ENCODE results near the gene RPTOR.

Gene RPTOR

GRCh38 chr17:80886641-80887573 lies 342.3 kb downstream of the RPTOR start:
- DNase-seq (ENCODE audit: low read depth in 2 of 2, low spot score in 1 of 2) = no peak

DNA sequence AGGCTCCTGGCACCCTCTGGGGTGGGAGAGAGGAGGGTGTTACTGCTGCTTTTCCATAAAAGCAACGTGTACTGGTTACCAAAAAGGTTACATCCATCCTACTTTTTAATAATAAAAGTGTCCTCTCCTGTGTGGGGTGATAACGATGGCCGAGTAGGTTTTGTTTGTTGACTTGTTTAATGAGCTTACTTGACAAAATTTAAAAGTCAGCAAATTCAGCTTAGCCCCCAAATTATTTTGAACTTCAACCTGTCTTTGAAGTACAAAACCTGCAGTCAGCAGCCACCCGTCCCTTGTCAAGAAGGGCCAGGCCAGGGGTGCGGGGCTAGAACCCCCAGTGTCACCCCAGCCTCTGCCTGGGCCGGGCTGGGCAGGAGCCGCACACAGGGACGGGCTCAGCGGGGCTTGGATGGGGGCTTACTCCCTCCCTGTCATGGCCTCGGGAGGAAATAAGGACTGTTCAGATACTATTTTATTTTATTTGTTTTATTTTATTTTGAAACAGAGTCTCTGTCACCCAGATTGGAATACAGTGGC lies 343.1 kb downstream of the RPTOR start:
- no peak for DNase-seq (ENCODE audit: low read depth in 2 of 2, low spot score in 1 of 2)

- no peak for DNase-seq (ENCODE audit: low read depth in 2 of 2, low spot score in 1 of 2)
Observed at GRCh38 chr17:80888276-80889160, 343.9 kb downstream of the RPTOR start.

DNA sequence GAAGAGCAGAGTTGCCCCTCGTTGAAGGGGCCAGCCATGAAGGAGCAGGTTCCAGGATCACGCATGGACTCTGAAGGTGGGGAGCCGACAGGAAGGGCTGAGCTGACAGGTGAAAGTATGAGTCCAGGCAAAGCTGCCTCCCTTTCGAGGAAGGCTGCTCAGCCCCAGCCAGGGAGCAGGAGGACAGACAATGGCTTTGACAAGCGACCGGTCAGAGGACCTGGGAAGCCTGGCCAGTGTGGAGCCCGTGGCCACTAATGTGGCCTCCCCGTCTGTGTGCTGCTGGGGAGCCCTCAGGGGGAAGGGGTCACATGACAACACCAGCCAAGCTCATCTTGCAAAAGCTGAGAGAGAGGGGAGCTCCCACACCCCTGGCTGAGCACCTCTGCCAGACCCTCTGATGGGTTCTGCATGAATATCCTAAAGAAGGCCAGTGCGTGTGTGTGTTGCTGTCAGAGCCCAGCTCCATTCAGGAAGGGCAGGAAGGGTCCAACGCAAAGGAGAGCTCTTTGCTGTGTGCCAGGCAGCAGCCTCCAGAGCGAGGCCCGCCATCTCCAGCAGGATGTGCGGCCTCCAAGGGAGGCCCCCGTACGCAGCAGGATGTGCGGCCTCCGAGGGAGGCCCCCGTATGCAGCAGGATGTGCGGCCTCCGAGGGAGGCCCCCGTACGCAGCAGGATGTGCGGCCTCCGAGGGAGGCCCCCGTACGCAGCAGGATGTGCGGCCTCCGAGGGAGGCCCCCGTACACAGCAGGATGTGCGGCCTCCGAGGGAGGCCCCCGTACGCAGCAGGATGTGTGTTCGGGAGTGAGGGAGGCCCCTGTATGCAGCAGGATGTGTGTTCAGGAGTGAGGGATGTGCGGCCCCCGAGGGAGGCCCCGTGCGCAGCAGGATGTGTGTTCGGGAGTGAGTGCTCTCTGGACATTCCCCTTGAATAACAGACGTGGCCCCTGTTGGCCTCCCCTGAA lies 344.9 kb downstream of the RPTOR start:
- no peak for DNase-seq (ENCODE audit: low read depth in 2 of 2, low spot score in 1 of 2)

DNA sequence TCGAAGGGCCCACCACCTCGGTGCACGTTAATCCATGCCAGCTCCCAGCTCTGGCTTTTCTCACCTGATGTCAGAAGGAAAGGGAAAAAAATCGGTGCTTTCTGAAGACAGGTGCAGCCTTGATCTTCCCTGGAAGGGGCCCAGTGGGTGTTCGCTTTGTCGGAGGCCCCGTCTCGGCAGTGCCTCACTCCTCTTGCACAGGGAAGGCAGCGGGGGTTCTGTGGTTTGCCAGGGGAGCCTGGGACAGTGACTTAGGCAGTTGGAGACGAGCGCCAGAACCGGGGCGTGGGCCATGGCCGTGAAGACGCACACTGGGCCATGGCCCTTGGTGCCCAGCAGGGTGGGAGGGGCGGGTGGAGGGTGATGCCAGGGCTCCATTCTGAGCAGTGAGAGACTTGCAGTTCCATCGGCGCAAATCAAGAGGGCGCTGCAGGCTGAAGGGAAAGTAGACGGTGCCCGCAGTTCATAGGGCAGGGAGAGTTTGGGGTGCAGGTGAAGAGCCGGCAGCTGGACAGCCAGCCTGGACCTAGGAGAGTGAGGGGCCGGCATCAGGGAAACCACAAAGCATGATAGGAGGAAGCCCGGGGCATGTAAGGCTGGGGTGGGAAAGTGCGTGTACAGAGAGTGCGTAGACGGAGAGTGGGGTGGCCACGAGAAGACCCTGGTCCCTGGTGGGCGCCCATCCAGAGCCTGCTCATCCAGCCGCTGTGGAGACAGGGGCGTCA lies 345.7 kb downstream of the RPTOR start:
- no peak for DNase-seq (ENCODE audit: low read depth in 2 of 2, low spot score in 1 of 2)

GRCh38 chr17:80890921-80891396 lies 346.3 kb downstream of the RPTOR start:
- DNase-seq (ENCODE audit: low read depth in 2 of 2, low spot score in 1 of 2) = no peak

DNA sequence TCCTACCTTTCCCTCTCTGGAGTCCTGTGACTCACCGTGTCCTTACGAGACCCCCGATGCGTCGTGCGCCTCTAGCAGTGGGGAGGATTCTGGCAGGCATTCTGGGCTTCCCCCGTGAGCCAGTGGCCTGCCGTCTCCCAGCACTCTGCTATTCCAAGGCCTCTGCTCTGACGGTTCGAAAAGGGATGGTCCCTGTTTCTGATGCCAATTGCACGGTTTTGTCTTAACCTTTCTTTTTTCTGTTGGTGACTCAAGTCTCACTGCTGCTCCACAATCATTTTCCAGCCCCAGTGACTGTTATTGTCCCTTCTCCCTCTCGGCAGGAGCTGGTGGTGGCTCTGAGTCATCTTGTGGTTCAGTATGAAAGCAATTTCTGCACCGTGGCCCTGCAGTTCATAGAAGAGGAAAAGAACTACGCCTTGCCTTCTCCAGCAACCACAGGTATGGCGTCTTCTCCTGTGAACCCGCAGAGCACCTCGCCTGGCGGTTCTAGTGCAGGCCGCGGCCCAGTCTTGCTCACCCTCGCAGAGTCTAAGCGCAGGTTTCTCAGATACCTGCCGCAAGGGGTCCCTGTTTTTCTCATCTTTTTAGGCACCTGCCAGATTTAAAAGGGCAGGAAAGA lies 346.9 kb downstream of the RPTOR start:
- DNase-seq (ENCODE audit: low read depth in 2 of 2, low spot score in 1 of 2) = peak; percentile 28 to 57

- DNase-seq (ENCODE audit: low read depth in 2 of 2, low spot score in 1 of 2) = peak; percentile 40 to 73
Observed at GRCh38 chr17:80892019-80892855, 347.6 kb downstream of the RPTOR start.

GRCh38 chr17:80892900-80893603 lies 348.4 kb downstream of the RPTOR start:
- peak in 1 of 2 donors; percentile 15 for DNase-seq (ENCODE audit: low read depth in 2 of 2, low spot score in 1 of 2)

DNA sequence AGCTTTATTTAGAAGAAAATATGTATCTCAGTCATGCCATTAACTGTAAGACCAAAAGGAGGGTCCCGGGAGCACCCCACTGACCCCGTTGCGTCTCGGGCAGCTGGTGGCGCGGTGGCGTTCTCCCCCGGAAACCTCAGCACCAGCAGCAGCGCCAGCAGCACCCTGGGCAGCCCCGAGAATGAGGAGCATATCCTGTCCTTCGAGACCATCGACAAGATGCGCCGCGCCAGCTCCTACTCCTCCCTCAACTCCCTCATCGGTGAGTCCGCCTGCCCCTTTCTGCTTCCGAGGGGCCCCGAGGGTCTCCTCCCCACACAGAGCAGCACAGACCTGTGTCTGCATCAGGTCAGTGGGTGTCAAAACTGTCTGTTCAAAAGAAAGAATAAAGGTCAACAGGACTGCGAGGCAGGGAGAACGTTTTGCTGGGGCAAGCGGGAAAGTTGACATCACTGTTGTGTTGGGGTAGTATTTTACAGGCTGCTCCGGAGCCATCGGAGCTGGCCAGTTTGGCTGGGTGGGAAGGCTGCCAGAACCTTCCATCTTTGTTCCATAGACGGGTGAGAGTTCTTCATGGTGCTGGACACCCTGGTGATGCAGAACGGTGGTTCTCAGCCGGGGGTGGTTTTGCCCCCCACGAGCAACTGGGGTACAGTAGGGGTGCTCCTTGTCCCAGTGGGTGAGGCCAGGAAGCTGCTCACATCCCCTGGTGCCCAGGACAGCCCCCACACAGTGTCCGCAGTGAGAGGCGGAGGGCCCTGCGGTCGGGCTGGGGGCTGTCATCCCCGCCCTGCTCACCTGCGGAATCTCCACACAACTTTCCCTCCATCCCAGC lies 349.2 kb downstream of the RPTOR start:
- no peak for DNase-seq (ENCODE audit: low read depth in 2 of 2, low spot score in 1 of 2)

- no peak for DNase-seq (ENCODE audit: low read depth in 2 of 2, low spot score in 1 of 2)
Observed at GRCh38 chr17:80894439-80894721, 349.7 kb downstream of the RPTOR start.

DNA sequence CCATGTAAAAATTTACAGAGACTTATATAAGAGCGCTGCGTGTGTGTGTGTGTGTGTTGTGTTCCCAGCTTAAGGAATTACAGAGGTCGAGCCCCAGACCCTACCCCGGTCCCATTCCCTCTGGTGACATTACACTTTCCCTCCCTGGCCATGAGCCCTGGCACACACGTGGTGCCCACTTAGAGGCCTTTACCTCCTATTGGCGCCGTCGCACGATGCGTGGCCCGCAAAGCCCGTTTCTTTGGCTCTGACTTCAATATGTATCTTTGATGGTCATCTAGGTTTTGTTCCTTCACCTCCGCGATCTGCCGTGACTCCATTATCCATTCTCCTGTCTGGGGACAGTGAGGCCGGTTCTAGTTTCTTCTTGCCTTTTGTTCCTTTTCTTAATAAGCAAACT lies 350.1 kb downstream of the RPTOR start:
- no peak for DNase-seq (ENCODE audit: low read depth in 2 of 2, low spot score in 1 of 2)

- DNase-seq (ENCODE audit: low read depth in 2 of 2, low spot score in 1 of 2) = no peak
Observed at GRCh38 chr17:80895366-80895765, 350.7 kb downstream of the RPTOR start.

- DNase-seq (ENCODE audit: low read depth in 2 of 2, low spot score in 1 of 2) = no peak
Observed at GRCh38 chr17:80898716-80899115, 354.1 kb downstream of the RPTOR start.

DNA sequence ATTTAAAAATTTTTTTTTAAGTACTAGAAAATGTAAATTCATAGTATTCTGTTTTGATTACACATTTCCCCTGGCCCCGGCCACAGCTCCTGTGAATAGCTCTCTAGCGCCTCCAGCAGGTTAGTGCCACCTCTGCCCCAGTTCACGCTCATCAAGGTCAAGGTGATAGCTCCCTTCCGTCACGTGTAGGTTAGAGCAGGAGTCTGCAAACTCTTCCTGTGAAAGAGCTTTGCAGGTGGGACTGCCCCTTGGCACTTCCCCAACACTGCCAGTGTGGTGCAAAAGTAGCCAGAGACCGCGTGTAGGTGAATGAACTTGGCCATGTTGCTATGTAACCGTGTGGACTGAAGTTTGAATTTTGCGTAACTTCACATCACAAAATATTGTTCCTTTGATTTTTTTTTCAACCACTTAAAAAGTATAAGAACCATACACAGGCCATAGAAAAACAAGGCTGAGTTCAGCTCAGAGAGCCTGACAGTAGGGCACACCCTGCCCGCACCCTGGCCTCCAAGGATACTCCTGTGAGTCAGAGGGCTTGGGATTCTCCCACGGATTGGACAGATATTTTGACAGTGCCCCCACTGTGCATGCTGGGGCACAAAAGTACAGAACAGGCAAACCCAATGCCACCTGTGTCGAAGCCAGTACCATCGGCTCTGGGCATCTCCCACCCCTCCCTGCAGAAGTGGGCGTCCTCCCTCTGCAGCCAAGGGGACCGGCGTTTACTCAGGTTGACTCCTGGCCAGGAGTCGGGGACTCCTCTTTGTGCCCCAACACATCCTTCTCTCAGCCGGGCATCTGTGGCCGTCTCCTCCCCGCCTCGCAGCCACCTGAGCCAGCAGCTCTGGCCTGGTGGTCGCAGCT lies 355.0 kb downstream of the RPTOR start:
- DNase-seq (ENCODE audit: low read depth in 2 of 2, low spot score in 1 of 2) = peak; percentile 40 to 64

DNA sequence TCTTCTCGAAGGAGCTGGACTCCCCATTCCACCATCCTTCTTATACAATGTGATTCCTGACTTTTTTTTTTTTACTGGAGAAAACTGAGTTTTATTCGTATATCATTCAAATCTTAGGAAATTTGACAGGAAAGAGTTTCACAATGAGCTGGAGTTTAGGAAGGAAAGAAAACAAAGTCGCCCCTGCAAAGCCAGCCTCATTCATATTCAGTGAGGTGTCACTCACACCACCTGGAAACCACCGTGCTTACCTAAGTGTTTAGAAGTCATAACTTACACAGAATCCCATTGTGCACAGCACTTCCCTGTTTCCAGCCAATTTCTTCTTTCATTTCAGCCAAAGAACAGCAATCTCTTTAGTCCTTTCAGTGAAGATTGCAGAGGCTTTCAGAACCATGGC lies 356.7 kb downstream of the RPTOR start:
- DNase-seq (ENCODE audit: low read depth in 2 of 2, low spot score in 1 of 2) = no peak

Data from stimulated activated CD8-positive, alpha-beta memory T cell treated with anti-CD3 and anti-CD28 coated beads, Interleukin-4, amount 100 ng/mL, for 1 hour (primary cell).